Activated naive CD4-positive, alpha-beta T cell treated with anti-CD3 and anti-CD28 coated beads for 36 hours (primary cell): Measurements from ENCODE around the gene CEP57L1. TPM values are rescaled to one million over a fixed set of nuclear protein-coding genes. Genes with fewer than 3 reads are reported as not detected.

Experiments used
- CTCF ChIA-PET: fragments of 350-600 bp; sonication (Branson Sonifier 250); formaldehyde crosslinking; loops from one replicate; lab custom pipeline; 2021; ENCODE audit warnings: antibody characterized with exemption; lab: Charles Lee
- DNase-seq: peaks from one replicate; pipeline ENCODE4 v3.0.0-alpha.2; 2020
- H3K27ac Mint-ChIP-seq: one replicate; pipeline ENCODE4 v1.8.0; 2021; ENCODE audit warnings: mild to moderate bottlenecking, mixed read lengths
- H3K27me3 Mint-ChIP-seq: one replicate; pipeline ENCODE4 v1.8.0; 2021; ENCODE audit warnings: low read depth, mixed read lengths
- H3K36me3 Mint-ChIP-seq: one replicate; pipeline ENCODE4 v1.8.0; 2021; ENCODE audit warnings: low read depth, mixed read lengths
- H3K4me1 Mint-ChIP-seq: one replicate; pipeline ENCODE4 v1.8.0; 2021; ENCODE audit warnings: low read depth, mixed read lengths
- H3K4me3 Mint-ChIP-seq: one replicate; pipeline ENCODE4 v1.8.0; 2021; ENCODE audit warnings: mild to moderate bottlenecking, moderate library complexity, mixed read lengths
- H3K9me3 Mint-ChIP-seq: one replicate; pipeline ENCODE4 v1.8.0; 2021; ENCODE audit warnings: mixed read lengths
- intact Hi-C: fragments of 100-400 bp; cut with micrococcal nuclease; formaldehyde crosslinking; loops from one replicate; pipeline ENCODE4 v1.15.1; 2023
- total RNA-seq, 2 experiments: library from RNA; stranded (reverse); gene quantifications; one replicate each; pipeline ENCODE4 v1.2.3, GENCODE V29; 2021

The CEP57L1 gene
- total RNA-seq, 2 experiments from 2014 or later = 33.3 to 33.5 TPM

DNA sequence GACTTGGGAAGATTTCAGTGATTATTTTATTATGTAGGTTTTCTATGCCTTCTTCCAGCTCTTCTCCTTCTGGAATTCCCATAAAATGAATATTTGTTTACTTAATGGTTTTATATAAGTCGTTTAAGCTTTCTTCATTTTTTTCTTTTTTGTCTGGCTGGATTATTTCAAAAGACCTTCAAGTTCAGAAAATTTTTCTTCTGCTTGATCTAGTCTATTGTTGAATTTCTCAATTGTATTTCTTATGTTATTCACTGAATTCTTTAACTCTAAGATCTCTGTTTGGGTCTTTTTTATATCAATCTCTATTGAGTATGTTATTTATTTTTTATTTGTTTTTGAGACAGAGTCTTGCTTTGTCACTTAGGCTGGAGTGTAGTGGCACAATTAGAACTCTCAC is 117.4 kb downstream of the CEP57L1 start:
- Mint-ChIP-seq H3K4me1 (no peaks in the 10 kb centered on the region), H3K4me3 (no peak overlapping the region), H3K36me3 (peaks cover 2% of the 10 kb centered on the region), H3K27me3 (peaks cover 6% of the 10 kb centered on the region), H3K9me3 (peaks cover 5% of the 10 kb centered on the region), H3K27ac (no peak overlapping the region)
- CTCF ChIA-PET = no interaction called here
- no peak for DNase-seq
- intact Hi-C loops = no loop called here

Other genes with a start within 250 kb of the CEP57L1 start
- 1 to 10 TPM; 3.6 to 3.9 TPM for gene ARMC2, start 247.1 kb upstream of the CEP57L1 start, total RNA-seq
- 10 to 100 TPM; 34.0 to 35.0 TPM for gene SESN1, start 661 bp upstream of the CEP57L1 start, total RNA-seq